Fibroblast of lung (primary cell): ENCODE measurements around the gene HOXB7. TPM values are rescaled to one million over a fixed set of nuclear protein-coding genes. Genes with fewer than 3 reads are reported as not detected.

ENCODE experiments used
- DNase-seq, 2 donors: peaks; one replicate each; pipeline versions ENCODE4 v3.0.0 to v3.0.0-alpha.2; 2010; ENCODE audit warnings: low read depth in 2 of 2
- H2AFZ ChIP-seq: 2 replicates; pipeline ENCODE4 v1.5.1; 2012; ENCODE audit warnings: low read length, control low read depth, inconsistent platforms
- H3K27ac ChIP-seq: 2 replicates; pipeline ENCODE4 v1.5.1; 2011; ENCODE audit warnings: low read length, control low read depth; ENCODE audit not compliant: insufficient read depth
- H3K27me3 ChIP-seq: 2 replicates; pipeline ENCODE4 v1.5.1; 2011; ENCODE audit warnings: mild to moderate bottlenecking, low read length; ENCODE audit not compliant: control insufficient read depth, insufficient read depth
- H3K36me3 ChIP-seq: 2 replicates; pipeline ENCODE4 v1.5.1; 2011; ENCODE audit warnings: low read length; ENCODE audit not compliant: control insufficient read depth, insufficient read depth
- H3K4me1 ChIP-seq: 2 replicates; pipeline ENCODE4 v1.5.1; 2011; ENCODE audit warnings: low read length; ENCODE audit not compliant: control insufficient read depth, insufficient read depth; ENCODE audit errors: extremely low read depth
- H3K4me2 ChIP-seq: 2 replicates; pipeline ENCODE4 v1.5.1; 2011; ENCODE audit warnings: low read length, control low read depth; ENCODE audit not compliant: insufficient read depth; ENCODE audit errors: extremely low read depth
- H3K4me3 ChIP-seq, 4 experiments: fragments of 200-600 bp in 1 of 4; sonication (generic) in 1 of 4; replicated peaks in 1 of 4; 2 replicates each; pipeline ENCODE4 v1.5.1; 2011 to 2016; ENCODE audit warnings: low read length in 4 of 4, low read depth in 3 of 4, mild to moderate bottlenecking in 3 of 4, control low read depth in 2 of 4, inconsistent platforms in 1 of 4, mixed read lengths in 1 of 4; ENCODE audit not compliant: insufficient read depth in 1 of 4; ENCODE audit errors: control extremely low read depth in 1 of 4
- H3K79me2 ChIP-seq: 2 replicates; pipeline ENCODE4 v1.5.1; 2012; ENCODE audit warnings: mild to moderate bottlenecking, low read length, inconsistent platforms; ENCODE audit not compliant: control insufficient read depth, insufficient read depth
- H3K9ac ChIP-seq: 2 replicates; pipeline ENCODE4 v1.5.1; 2011; ENCODE audit warnings: mild to moderate bottlenecking, low read length, control low read depth; ENCODE audit not compliant: insufficient read depth
- H3K9me3 ChIP-seq: 2 replicates; pipeline ENCODE4 v1.5.1; 2012; ENCODE audit warnings: low read depth, low read length; ENCODE audit not compliant: control insufficient read depth, insufficient read depth
- H4K20me1 ChIP-seq: 2 replicates; pipeline ENCODE4 v1.5.1; 2011; ENCODE audit warnings: low read length; ENCODE audit not compliant: control insufficient read depth, insufficient read depth; ENCODE audit errors: extremely low read depth
- CTCF ChIP-seq, 2 donors: IDR thresholded peaks in 1 of 2; conservative IDR thresholded peaks in 1 of 2; 1 replicate in 1 of 2; 2 replicates in 1 of 2; pipeline ENCODE4 v1.5.1; 2011 to 2012; ENCODE audit warnings: low read length in 2 of 2, control low read depth in 1 of 2, inconsistent platforms in 1 of 2, low read depth in 1 of 2, mild to moderate bottlenecking in 1 of 2
- EZH2 ChIP-seq: IDR thresholded peaks from 2 replicates; pipeline ENCODE4 v1.5.1; 2012; ENCODE audit warnings: low read length, control low read depth, mild to moderate bottlenecking; ENCODE audit errors: missing control alignments
- polyA plus RNA-seq, 2 donors: library from polyadenylated mRNA; depleted of rRNA in 1 of 2; stranded (reverse) in 1 of 2; unstranded in 1 of 2; fragments of >200 nt; gene quantifications; 2 replicates each; pipeline ENCODE4 v1.2.1, GENCODE V29; 2011 to 2012; ENCODE audit warnings: missing spikeins in 1 of 2
- total RNA-seq: library from RNA; depleted of rRNA; stranded (reverse); fragments of >200 nt; gene quantifications from 2 replicates; pipeline ENCODE4 v1.2.1, GENCODE V29; 2014

The HOXB7 gene
- total and polyA plus RNA-seq, 2 donors (not counting 1 experiment from before 2014, with no cell fraction given), result 7.4 to 12.7 TPM

- no peak for DNase-seq
- Histone ChIP-seq H4K20me1 (no peaks in the 10 kb centered on the region), H3K4me1 (peaks cover 9% of the 10 kb centered on the region), H3K4me2 (no peak overlapping the region), H2AFZ (no peak overlapping the region), H3K36me3 (peaks cover 6% of the 10 kb centered on the region), H3K4me3 (no peak overlapping the region), H3K27ac (no peak overlapping the region), H3K79me2 (peaks cover 44% of the 10 kb centered on the region), H3K9ac (no peak overlapping the region), H3K9me3 (no peaks in the 10 kb centered on the region), H3K27me3 (no peaks in the 10 kb centered on the region)
- TF ChIP-seq EZH2, result no peak
- no peak for TF ChIP-seq CTCF (conservative IDR thresholded peaks at IDR 0.05 in 1 of 2, IDR thresholded peaks at IDR 0.05 in 1 of 2; ENCODE audit: low read depth in 1 of 2, low read length in 2 of 2)
These were observed 5.4 kb downstream of the HOXB7 start for GRCh38 chr17:48605409-48605919.

- H3K27ac ChIP-seq, result peak within 1 kb of the TSS; percentile 16
- peaks cover 8% of the 10 kb centered on the region for H3K4me1 ChIP-seq
- peaks cover 48% of the 10 kb centered on the region for H3K79me2 ChIP-seq
- no peak within 1 kb of the TSS for H2AFZ ChIP-seq
- DNase-seq, result no peak
- no peaks in the 10 kb centered on the region for H3K9me3 ChIP-seq
- H3K4me2 ChIP-seq, result peak within 1 kb of the TSS; percentile 11
- TF ChIP-seq CTCF (conservative IDR thresholded peaks at IDR 0.05 in 1 of 2, IDR thresholded peaks at IDR 0.05 in 1 of 2; ENCODE audit: low read depth in 1 of 2, low read length in 2 of 2) (no peak), EZH2 (no peak)
- H3K27me3 ChIP-seq, result no peaks in the 10 kb centered on the region
- H3K9ac ChIP-seq, result peak within 1 kb of the TSS; percentile 35
- H3K4me3 ChIP-seq, result peak within 1 kb of the TSS; percentile 7 to 55 (median 34)
- H4K20me1 ChIP-seq, result no peaks in the 10 kb centered on the region
- peaks cover 6% of the 10 kb centered on the region for H3K36me3 ChIP-seq
These were observed 6.0 kb downstream of the HOXB7 start, which contains the start of gene HOXB6 for GRCh38 chr17:48604770-48605329. TSS of gene HOXB6 (minus strand) at chr17:48604986. CDS start at chr17:48598150, 6,836 bp downstream.

GRCh38 chr17:48603959-48604769, 6.7 kb downstream of the HOXB7 start:
- H2AFZ ChIP-seq, result no peak overlapping the region
- peak overlapping the region; percentile 11 for H3K4me2 ChIP-seq
- no peak for TF ChIP-seq EZH2
- TF ChIP-seq CTCF (conservative IDR thresholded peaks at IDR 0.05 in 1 of 2, IDR thresholded peaks at IDR 0.05 in 1 of 2; ENCODE audit: low read depth in 1 of 2, low read length in 2 of 2), result no peak
- H3K36me3 ChIP-seq, result peaks cover 6% of the 10 kb centered on the region
- peak overlapping the region; percentile 35 for H3K9ac ChIP-seq
- no peak for DNase-seq
- H4K20me1 ChIP-seq, result no peaks in the 10 kb centered on the region
- H3K4me3 ChIP-seq, result peak overlapping the region; percentile 7 to 55 (median 34)
- H3K9me3 ChIP-seq, result no peaks in the 10 kb centered on the region
- H3K27ac ChIP-seq, result no peak overlapping the region
- peaks cover 4% of the 10 kb centered on the region for H3K4me1 ChIP-seq
- peaks cover 49% of the 10 kb centered on the region for H3K79me2 ChIP-seq
- no peaks in the 10 kb centered on the region for H3K27me3 ChIP-seq
